Smooth muscle cell (in vitro differentiated cells): ENCODE measurements around the gene ACTL6B. TPM values are rescaled to one million over a fixed set of nuclear protein-coding genes. Genes with fewer than 3 reads are reported as not detected.

Source experiments
- DNase-seq: peaks from one replicate; lab custom pipeline; 2025; ENCODE audit not compliant: unreplicated experiment; lab: John Stamatoyannopoulos, UW
- H2AFZ ChIP-seq: fragments of 200-600 bp; sonication (generic); 2 replicates; pipeline ENCODE4 v1.6.0; 2016; ENCODE audit warnings: antibody characterized with exemption, low read depth, mild to moderate bottlenecking
- H3F3A ChIP-seq: fragments of 200-600 bp; sonication (generic); 2 replicates; pipeline ENCODE4 v1.6.0; 2017; ENCODE audit warnings: antibody characterized with exemption, low read depth
- H3K27ac ChIP-seq: fragments of 200-600 bp; sonication (generic); 2 replicates; pipeline ENCODE4 v1.5.1; 2016; ENCODE audit warnings: low read depth, mild to moderate bottlenecking
- H3K27me3 ChIP-seq: fragments of 200-600 bp; sonication (generic); 2 replicates; pipeline ENCODE4 v1.6.1; 2016; ENCODE audit warnings: low read depth, mild to moderate bottlenecking
- H3K36me3 ChIP-seq: fragments of 200-600 bp; sonication (generic); 2 replicates; pipeline ENCODE4 v1.5.1; 2016; ENCODE audit warnings: low read depth
- H3K4me1 ChIP-seq: fragments of 200-600 bp; sonication (generic); 2 replicates; pipeline ENCODE4 v1.5.1; 2016; ENCODE audit warnings: low read depth
- H3K4me2 ChIP-seq: fragments of 200-600 bp; sonication (generic); 2 replicates; pipeline ENCODE4 v1.6.0; 2016; ENCODE audit warnings: mild to moderate bottlenecking
- H3K4me3 ChIP-seq: fragments of 200-600 bp; sonication (generic); 2 replicates; pipeline ENCODE4 v1.5.1; 2016; ENCODE audit warnings: mild to moderate bottlenecking
- H3K79me2 ChIP-seq: fragments of 200-600 bp; sonication (generic); 2 replicates; pipeline ENCODE4 v1.6.0; 2016; ENCODE audit warnings: low read depth, mild to moderate bottlenecking
- H3K9ac ChIP-seq: fragments of 200-600 bp; sonication (generic); 2 replicates; pipeline ENCODE4 v1.6.0; 2016; ENCODE audit warnings: low read depth
- H3K9me3 ChIP-seq: fragments of 200-600 bp; sonication (generic); replicated peaks from 2 replicates; pipeline ENCODE4 v1.5.1; 2016; ENCODE audit warnings: low read depth
- H4K20me1 ChIP-seq: fragments of 200-600 bp; sonication (generic); 2 replicates; pipeline ENCODE4 v1.6.0; 2016; ENCODE audit warnings: low read depth
- CTCF ChIP-seq: fragments of 200-600 bp; sonication (generic); IDR thresholded peaks from 2 replicates; pipeline ENCODE4 v1.5.1; 2017; ENCODE audit warnings: borderline replicate concordance, mild to moderate bottlenecking, antibody characterized with exemption; ENCODE audit not compliant: insufficient read depth, poor library complexity, severe bottlenecking
- WGBS: methylation state at CpG from one replicate; pipeline ENCODE4 v1.1.7; 2016; ENCODE audit warnings: low lambda C conversion rate; 5-methylcytosine and 5-hydroxymethylcytosine counted together
- polyA plus RNA-seq: library from polyadenylated mRNA; unstranded; fragments of >200 nt; fragmentation: Nextera tagmentation; extraction: Ambion mirVana; gene quantifications from 2 replicates; pipeline ENCODE4 v1.2.1, GENCODE V29; 2016
- total RNA-seq: library from RNA; depleted of rRNA; stranded (reverse); fragments of >200 nt; gene quantifications from 2 replicates; pipeline ENCODE4 v1.2.3, GENCODE V29; 2014

The ACTL6B gene
- total and polyA plus RNA-seq, 2 experiments from 2014 or later: not detected

DNA sequence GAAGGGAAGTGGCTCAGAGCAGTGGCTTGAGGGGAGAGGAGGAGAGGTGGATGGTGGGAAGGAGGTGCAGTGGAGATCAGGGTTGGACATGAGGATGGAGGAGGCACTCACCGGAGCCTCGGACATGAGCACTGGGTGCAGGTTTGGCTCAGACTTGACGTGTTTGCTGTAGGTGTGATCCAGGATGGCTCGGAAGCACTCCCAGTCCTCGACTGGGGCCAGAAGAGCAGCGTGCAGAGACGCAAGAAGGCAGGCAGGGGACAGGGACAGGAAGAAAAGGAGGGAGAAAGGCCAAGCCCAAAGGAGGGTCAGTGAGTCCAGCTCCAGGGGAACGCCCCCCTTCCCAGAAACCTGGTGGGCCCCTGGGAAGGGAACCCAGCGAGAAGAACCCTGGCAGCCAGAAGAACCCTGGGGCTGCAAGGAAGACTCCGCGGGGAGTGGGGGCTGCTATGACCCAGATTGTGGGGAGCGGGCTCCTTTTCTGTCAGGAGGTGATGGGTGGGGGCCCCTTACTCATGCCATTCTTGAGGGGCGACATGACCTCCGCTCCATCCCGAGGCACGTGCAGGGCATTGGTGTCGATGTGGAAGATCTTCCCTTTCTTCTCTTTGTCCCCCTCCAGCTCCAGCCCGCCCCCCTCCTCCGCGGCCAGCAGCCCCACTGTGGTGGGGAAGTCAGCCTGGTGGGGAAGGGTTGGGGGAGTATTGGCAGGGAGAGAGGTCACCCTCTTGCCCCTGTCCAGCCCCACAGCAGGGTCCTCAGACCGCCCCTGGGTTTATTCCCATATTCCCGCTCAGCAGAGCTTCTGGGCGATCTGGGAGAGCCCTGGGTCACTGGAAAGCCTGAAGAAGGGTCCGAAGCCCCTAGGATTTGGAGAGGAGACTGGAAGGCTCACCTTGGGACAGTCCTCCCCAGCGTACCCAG, 1.1 kb downstream of the ACTL6B start:
- Histone ChIP-seq H3K9ac (no peak overlapping the region), H2AFZ (no peak overlapping the region), H3K36me3 (no peaks in the 10 kb centered on the region), H3K4me3 (no peak overlapping the region), H3K27me3 (peaks cover 39% of the 10 kb centered on the region), H3F3A (no peaks in the 10 kb centered on the region), H3K4me1 (no peaks in the 10 kb centered on the region), H3K9me3 (no peaks in the 10 kb centered on the region), H3K4me2 (no peak overlapping the region), H3K27ac (no peak overlapping the region), H3K79me2 (no peaks in the 10 kb centered on the region), H4K20me1 (no peaks in the 10 kb centered on the region)
- no peak for TF ChIP-seq CTCF
- DNase-seq: no peak
- WGBS: 69% methylated on average over 24 of the region's 25 CpGs

DNA sequence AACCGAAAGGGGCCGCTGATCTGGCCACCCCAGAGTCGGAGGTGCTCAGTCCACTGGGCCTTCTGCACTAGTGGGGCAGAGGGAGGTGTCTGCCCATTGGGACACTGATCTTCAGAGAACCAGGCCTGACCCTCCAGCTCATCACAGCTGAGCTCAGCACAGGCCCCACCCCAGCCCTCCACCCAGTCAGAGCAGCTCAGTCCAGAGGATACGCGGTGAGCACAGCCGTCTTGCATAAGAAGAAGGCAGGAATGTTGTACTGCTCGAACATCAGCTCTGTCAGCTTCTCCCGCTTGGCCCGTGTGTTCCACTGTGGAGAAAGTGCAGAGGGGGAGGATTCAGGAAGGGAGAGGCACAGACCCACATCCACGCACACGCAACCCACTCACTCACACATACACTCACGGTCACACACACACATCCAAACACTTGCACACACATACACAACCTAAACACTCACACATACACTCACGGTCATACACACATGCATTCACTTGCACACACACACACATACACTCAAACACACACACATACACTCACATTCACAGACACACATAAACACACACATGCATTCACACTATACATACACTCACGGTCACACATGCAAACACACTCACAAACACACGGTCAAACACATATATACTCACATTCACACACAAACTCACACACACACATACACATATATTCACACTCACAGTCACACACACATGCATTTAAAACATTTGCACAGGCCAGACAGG, 6.3 kb downstream of the ACTL6B start:
- no peak for TF ChIP-seq CTCF

DNA sequence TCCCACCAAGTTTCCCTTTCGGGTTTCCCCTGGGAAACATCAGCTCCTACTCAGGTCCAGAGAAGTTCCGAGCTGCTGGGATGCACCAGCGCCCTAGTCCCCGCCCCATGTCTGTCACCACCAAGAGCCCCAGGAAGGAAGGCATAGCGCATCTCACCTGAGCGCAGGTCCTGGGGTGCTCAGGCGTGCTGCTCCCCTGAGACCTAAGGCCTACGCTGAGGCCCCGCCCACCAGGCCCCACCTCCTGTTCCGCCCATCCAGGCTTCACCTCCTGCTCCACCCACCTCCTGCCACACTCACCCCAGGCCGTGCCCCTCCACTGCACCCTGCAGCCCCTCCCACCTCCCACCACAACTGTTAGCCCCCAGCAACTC, 13.7 kb downstream of the ACTL6B start:
- Histone ChIP-seq H4K20me1 (no peaks in the 10 kb centered on the region), H3K4me1 (no peaks in the 10 kb centered on the region), H3K4me3 (no peak overlapping the region), H3K79me2 (no peaks in the 10 kb centered on the region), H2AFZ (no peak overlapping the region), H3K9me3 (no peaks in the 10 kb centered on the region), H3F3A (no peaks in the 10 kb centered on the region), H3K9ac (no peak overlapping the region), H3K4me2 (no peak overlapping the region), H3K27ac (no peak overlapping the region), H3K27me3 (no peaks in the 10 kb centered on the region), H3K36me3 (no peaks in the 10 kb centered on the region)
- no peak for DNase-seq
- WGBS: 81% methylated on average over 8 of the region's 11 CpGs
- TF ChIP-seq CTCF: no peak

More for the DNA sequence above, 6.3 kb downstream of the ACTL6B start:
- no peaks in the 10 kb centered on the region for H3K36me3 ChIP-seq
- H3K4me3 ChIP-seq: no peak overlapping the region
- H3K27me3 ChIP-seq: peaks cover 5% of the 10 kb centered on the region
- no peaks in the 10 kb centered on the region for H3K79me2 ChIP-seq
- no peak overlapping the region for H2AFZ ChIP-seq
- no peaks in the 10 kb centered on the region for H3K4me1 ChIP-seq
- no peaks in the 10 kb centered on the region for H4K20me1 ChIP-seq
- H3K9me3 ChIP-seq: no peaks in the 10 kb centered on the region
- WGBS: 76% methylated on average over 13 of the region's 15 CpGs
- H3K4me2 ChIP-seq: no peak overlapping the region
- DNase-seq: no peak
- H3F3A ChIP-seq: no peaks in the 10 kb centered on the region
- no peak overlapping the region for H3K9ac ChIP-seq
- no peak overlapping the region for H3K27ac ChIP-seq
